Dedifferentiated amniotic fluid mesenchymal stem cell (primary cell): ENCODE data around the gene LMNB1.

Experiments
- DNase-seq: peaks from one replicate; pipeline ENCODE4 v3.0.0-alpha.2; 2016; ENCODE audit errors: extremely low spot score

Gene LMNB1

GRCh38 chr5:126855266-126855665 is 78.3 kb downstream of the LMNB1 start:
- DNase-seq = no peak

- no peak for DNase-seq
Measured at GRCh38 chr5:126857472-126858410, 80.8 kb downstream of the LMNB1 start.

GRCh38 chr5:126858441-126858840 is 81.5 kb downstream of the LMNB1 start:
- DNase-seq = no peak

- no peak for DNase-seq
Measured at GRCh38 chr5:126863402-126863801, 86.5 kb downstream of the LMNB1 start.

GRCh38 chr5:126864042-126864688 is 87.2 kb downstream of the LMNB1 start:
- no peak for DNase-seq

- peak; percentile 26 for DNase-seq
Measured at GRCh38 chr5:126865299-126865698, 88.4 kb downstream of the LMNB1 start.

- DNase-seq = no peak
Measured at GRCh38 chr5:126866851-126867636, 90.1 kb downstream of the LMNB1 start.

GRCh38 chr5:126868338-126869004 is 91.5 kb downstream of the LMNB1 start:
- DNase-seq = no peak

GRCh38 chr5:126869005-126869451 is 92.1 kb downstream of the LMNB1 start:
- no peak for DNase-seq

GRCh38 chr5:126871441-126871840 is 94.5 kb downstream of the LMNB1 start:
- DNase-seq = no peak

GRCh38 chr5:126872561-126873354 is 95.8 kb downstream of the LMNB1 start:
- DNase-seq = no peak

- no peak for DNase-seq
Measured at GRCh38 chr5:126875303-126875785, 98.4 kb downstream of the LMNB1 start.

- DNase-seq = no peak
Measured at GRCh38 chr5:126877602-126878001, 100.7 kb downstream of the LMNB1 start.

GRCh38 chr5:126878085-126878484 is 101.1 kb downstream of the LMNB1 start:
- DNase-seq = no peak

- DNase-seq = no peak
Measured at GRCh38 chr5:126878634-126879033, 101.7 kb downstream of the LMNB1 start.

GRCh38 chr5:126881821-126882600 is 105.1 kb downstream of the LMNB1 start:
- DNase-seq = no peak

- DNase-seq = no peak
Measured at GRCh38 chr5:126883564-126884245, 106.8 kb downstream of the LMNB1 start.

- peak; percentile 62 for DNase-seq
Measured at GRCh38 chr5:126884269-126884819, 107.4 kb downstream of the LMNB1 start.
